Activated CD8-positive, alpha-beta T cell treated with anti-CD3 and anti-CD28 coated beads, Interleukin-2, amount 10 ng/mL, durations not matched to agents 7 days and 5 days (primary cell): ENCODE measurements around the gene SQOR. TPM values are rescaled to one million over a fixed set of nuclear protein-coding genes. Genes with fewer than 3 reads are reported as not detected.

ENCODE experiments used
- ATAC-seq: fragments of 150-1000 bp; cut with Tn5 transposase; one replicate; pipeline ENCODE4 v1.10.0; 2021; ENCODE audit warnings: moderate library complexity
- CTCF ChIA-PET: fragments of 350-600 bp; sonication (Branson Sonifier 250); formaldehyde crosslinking; loops from one replicate; lab custom pipeline; 2021; ENCODE audit warnings: antibody characterized with exemption; lab: Charles Lee
- POLR2A ChIA-PET: fragments of 350-600 bp; sonication (Branson Sonifier 250); formaldehyde crosslinking; loops from one replicate; lab custom pipeline; 2021; ENCODE audit warnings: antibody characterized with exemption; lab: Charles Lee
- DNase-seq: peaks from one replicate; pipeline ENCODE4 v3.0.0-alpha.2; 2020
- H3K27ac Mint-ChIP-seq: one replicate; pipeline ENCODE4 v1.8.0; 2021; ENCODE audit warnings: mild to moderate bottlenecking, mixed read lengths
- H3K27me3 Mint-ChIP-seq: one replicate; pipeline ENCODE4 v1.8.0; 2021; ENCODE audit warnings: low read depth, mixed read lengths
- H3K36me3 Mint-ChIP-seq: one replicate; pipeline ENCODE4 v1.8.0; 2021; ENCODE audit warnings: low read depth, mixed read lengths
- H3K4me1 Mint-ChIP-seq: one replicate; pipeline ENCODE4 v1.8.0; 2021; ENCODE audit warnings: low read depth, mixed read lengths
- H3K4me3 Mint-ChIP-seq: one replicate; pipeline ENCODE4 v1.8.0; 2021; ENCODE audit warnings: mild to moderate bottlenecking, mixed read lengths
- H3K9me3 Mint-ChIP-seq: one replicate; pipeline ENCODE4 v1.8.0; 2022; ENCODE audit warnings: mixed read lengths; ENCODE audit not compliant: insufficient read depth
- total RNA-seq, 2 experiments: library from RNA; stranded (reverse); gene quantifications; one replicate each; pipeline ENCODE4 v1.2.3, GENCODE V29; 2021

SQOR gene
- total RNA-seq, 2 experiments from 2014 or later: 75.8 to 79.6 TPM

GRCh38 chr15:45714590-45715488, 80.0 kb downstream of the SQOR start:
- POLR2A ChIA-PET: interaction anchor here (0.7 kb wide), 1 partner anchor 80 kb away, joined by 3 read pairs; the partner anchor contains the start of gene SQOR

GRCh38 chr15:45715528-45715927, 80.7 kb downstream of the SQOR start:
- POLR2A ChIA-PET: interaction anchor here (0.7 kb wide), 1 partner anchor 81 kb away, joined by 3 read pairs; the partner anchor contains the start of gene SQOR
- no peak for DNase-seq
- Mint-ChIP-seq H3K27ac (no peak overlapping the region), H3K4me3 (no peak overlapping the region), H3K27me3 (peaks cover 10% of the 10 kb centered on the region), H3K36me3 (no peaks in the 10 kb centered on the region), H3K9me3 (no peaks in the 10 kb centered on the region), H3K4me1 (no peaks in the 10 kb centered on the region)
- CTCF ChIA-PET: interaction anchor here (0.6 to 2.4 kb wide), 9 partner anchors 10 to 742 kb away, joined by 3 to 27 read pairs (median 3); no protein-coding TSS in a partner anchor
- no peak for ATAC-seq

More at GRCh38 chr15:45714590-45715488, 80.0 kb downstream of the SQOR start:
- Mint-ChIP-seq H3K4me1 (no peaks in the 10 kb centered on the region), H3K27ac (no peak overlapping the region), H3K36me3 (no peaks in the 10 kb centered on the region), H3K4me3 (no peak overlapping the region), H3K9me3 (no peaks in the 10 kb centered on the region), H3K27me3 (peaks cover 10% of the 10 kb centered on the region)
- ATAC-seq (peak; percentile 64), DNase-seq (peak; percentile 67)
- CTCF ChIA-PET: interaction anchor here (0.7 to 2.4 kb wide), 9 partner anchors 9 to 743 kb away, joined by 3 to 27 read pairs (median 3); no protein-coding TSS in a partner anchor

GRCh38 chr15:45719490-45719889, 84.7 kb downstream of the SQOR start:
- Mint-ChIP-seq H3K4me3 (no peak overlapping the region), H3K36me3 (no peaks in the 10 kb centered on the region), H3K4me1 (no peaks in the 10 kb centered on the region), H3K9me3 (no peaks in the 10 kb centered on the region), H3K27me3 (peaks cover 18% of the 10 kb centered on the region), H3K27ac (no peak overlapping the region)
- no peak for DNase-seq
- ATAC-seq: no peak
- ChIA-PET CTCF (no interaction called here), POLR2A (no interaction called here)

- DNase-seq: no peak
- H3K4me1 Mint-ChIP-seq: no peaks in the 10 kb centered on the region
- no peaks in the 10 kb centered on the region for H3K36me3 Mint-ChIP-seq
- H3K27me3 Mint-ChIP-seq: peaks cover 18% of the 10 kb centered on the region
- H3K4me3 Mint-ChIP-seq: no peak overlapping the region
- ChIA-PET CTCF (interaction anchor here (1.3 kb wide), 1 partner anchor 15 kb away, joined by 5 read pairs; no protein-coding TSS in a partner anchor), POLR2A (no interaction called here)
- H3K27ac Mint-ChIP-seq: no peak overlapping the region
- ATAC-seq: no peak
- no peaks in the 10 kb centered on the region for H3K9me3 Mint-ChIP-seq
Measured at GRCh38 chr15:45720183-45720582, 85.4 kb downstream of the SQOR start.

GRCh38 chr15:45728641-45729040, 93.8 kb downstream of the SQOR start:
- no peaks in the 10 kb centered on the region for H3K9me3 Mint-ChIP-seq
- POLR2A ChIA-PET: no interaction called here
- no peak overlapping the region for H3K4me3 Mint-ChIP-seq
- no peak for DNase-seq
- no peak overlapping the region for H3K27ac Mint-ChIP-seq
- peaks cover 13% of the 10 kb centered on the region for H3K27me3 Mint-ChIP-seq
- CTCF ChIA-PET: no interaction called here
- no peak for ATAC-seq
- no peaks in the 10 kb centered on the region for H3K4me1 Mint-ChIP-seq
- no peaks in the 10 kb centered on the region for H3K36me3 Mint-ChIP-seq

GRCh38 chr15:45729141-45729540, 94.3 kb downstream of the SQOR start:
- CTCF ChIA-PET: no interaction called here

GRCh38 chr15:45731343-45731742, 96.5 kb downstream of the SQOR start:
- Mint-ChIP-seq H3K27ac (no peak overlapping the region), H3K4me3 (no peak overlapping the region), H3K36me3 (no peaks in the 10 kb centered on the region), H3K27me3 (peaks cover 8% of the 10 kb centered on the region), H3K4me1 (no peaks in the 10 kb centered on the region), H3K9me3 (no peaks in the 10 kb centered on the region)
- ATAC-seq: no peak
- DNase-seq: no peak
- ChIA-PET POLR2A (no interaction called here), CTCF (interaction anchor here (1.9 kb wide), 1 partner anchor 26 kb away, joined by 5 read pairs; no protein-coding TSS in a partner anchor)

More at GRCh38 chr15:45729141-45729540, 94.3 kb downstream of the SQOR start:
- POLR2A ChIA-PET: no interaction called here
- Mint-ChIP-seq H3K36me3 (no peaks in the 10 kb centered on the region), H3K4me1 (no peaks in the 10 kb centered on the region), H3K4me3 (no peak overlapping the region), H3K27ac (no peak overlapping the region), H3K9me3 (no peaks in the 10 kb centered on the region), H3K27me3 (peaks cover 13% of the 10 kb centered on the region)
- DNase-seq (no peak), ATAC-seq (no peak)

- H3K27ac Mint-ChIP-seq: no peak overlapping the region
- H3K4me3 Mint-ChIP-seq: no peak overlapping the region
- H3K9me3 Mint-ChIP-seq: no peaks in the 10 kb centered on the region
- H3K27me3 Mint-ChIP-seq: peaks cover 7% of the 10 kb centered on the region
- ChIA-PET POLR2A (no interaction called here), CTCF (interaction anchor here (0.8 to 1.6 kb wide), 2 partner anchors 17 to 18 kb away, joined by 3 to 4 read pairs; no protein-coding TSS in a partner anchor)
- DNase-seq (no peak), ATAC-seq (no peak)
- H3K36me3 Mint-ChIP-seq: no peaks in the 10 kb centered on the region
- H3K4me1 Mint-ChIP-seq: no peaks in the 10 kb centered on the region
Measured at GRCh38 chr15:45732662-45733061, 97.8 kb downstream of the SQOR start.

GRCh38 chr15:45734260-45734711, 99.5 kb downstream of the SQOR start:
- ATAC-seq: no peak
- Mint-ChIP-seq H3K4me1 (no peaks in the 10 kb centered on the region), H3K27me3 (peaks cover 11% of the 10 kb centered on the region), H3K36me3 (no peaks in the 10 kb centered on the region), H3K4me3 (no peak overlapping the region), H3K27ac (no peak overlapping the region), H3K9me3 (no peaks in the 10 kb centered on the region)
- CTCF ChIA-PET: no interaction called here
- POLR2A ChIA-PET: no interaction called here
- no peak for DNase-seq

Other genes with a start within 250 kb of the SQOR start
- 1 to 10 TPM; 2.1 to 2.3 TPM for gene SLC30A4, start 112.3 kb upstream of the SQOR start, total RNA-seq
- gene BLOC1S6, start 47.6 kb upstream of the SQOR start, total RNA-seq: 10 to 100 TPM; 32.9 to 35.2 TPM